Endodermal cell (in vitro differentiated cells): ENCODE measurements around the gene CDHR3. TPM values are rescaled to one million over a fixed set of nuclear protein-coding genes. Genes with fewer than 3 reads are reported as not detected.

ENCODE experiments used
- DNase-seq: peaks from one replicate; pipeline ENCODE4 v3.0.0-alpha.2; 2017
- H3K27ac ChIP-seq: 2 replicates; pipeline ENCODE4 v1.5.1; 2013; ENCODE audit warnings: mild to moderate bottlenecking, low read depth, low read length, moderate library complexity
- H3K27me3 ChIP-seq: 2 replicates; pipeline ENCODE4 v1.6.1; 2013; ENCODE audit warnings: mild to moderate bottlenecking, low read length, moderate library complexity; ENCODE audit not compliant: insufficient read depth, control insufficient read depth, poor library complexity, severe bottlenecking
- H3K36me3 ChIP-seq: 2 replicates; pipeline ENCODE4 v1.7.0; 2013; ENCODE audit warnings: mild to moderate bottlenecking, low read length, moderate library complexity; ENCODE audit not compliant: control insufficient read depth, insufficient read depth
- H3K4me1 ChIP-seq: one replicate; pipeline ENCODE4 v1.7.0; 2013; ENCODE audit warnings: low read length; ENCODE audit not compliant: control insufficient read depth, insufficient read depth
- H3K4me3 ChIP-seq: 2 replicates; pipeline ENCODE4 v1.5.1; 2013; ENCODE audit warnings: mild to moderate bottlenecking, low read length, moderate library complexity
- H3K9ac ChIP-seq: 2 replicates; pipeline ENCODE4 v1.6.1; 2013; ENCODE audit warnings: mild to moderate bottlenecking, low read length, moderate library complexity; ENCODE audit not compliant: poor library complexity, severe bottlenecking; ENCODE audit errors: extremely low read depth
- H3K9me3 ChIP-seq: 2 replicates; pipeline ENCODE4 v1.6.1; 2013; ENCODE audit warnings: mild to moderate bottlenecking, low read length, moderate library complexity; ENCODE audit not compliant: control insufficient read depth
- H3K27ac Mint-ChIP-seq: 2 replicates; pipeline ENCODE4 v1.8.0; 2020; ENCODE audit warnings: mixed read lengths
- H3K27me3 Mint-ChIP-seq: 2 replicates; pipeline ENCODE4 v1.8.0; 2021; ENCODE audit warnings: mild to moderate bottlenecking, mixed read lengths; ENCODE audit not compliant: insufficient read depth
- H3K36me3 Mint-ChIP-seq: 2 replicates; pipeline ENCODE4 v1.8.0; 2020; ENCODE audit warnings: low read depth, mixed read lengths
- H3K4me1 Mint-ChIP-seq: 2 replicates; pipeline ENCODE4 v1.8.0; 2020; ENCODE audit warnings: mixed read lengths
- H3K4me3 Mint-ChIP-seq: 2 replicates; pipeline ENCODE4 v1.8.0; 2020; ENCODE audit warnings: mild to moderate bottlenecking, moderate library complexity, mixed read lengths
- H3K9me3 Mint-ChIP-seq: 2 replicates; pipeline ENCODE4 v1.8.0; 2020; ENCODE audit warnings: mild to moderate bottlenecking, mixed read lengths
- CTCF ChIP-seq: fragments of 200-600 bp; sonication (generic); conservative IDR thresholded peaks from 2 replicates; pipeline ENCODE4 v1.5.0; 2021; ENCODE audit warnings: antibody characterized with exemption, mild to moderate bottlenecking
- WGBS, 2 experiments: methylation state at CpG; one replicate each; pipeline versions ENCODE4 v1.1.5 to v1.1.7; 2013; ENCODE audit warnings: missing lambda C conversion rate in 2 of 2, mixed read lengths in 1 of 2; ENCODE audit not compliant: insufficient coverage in 1 of 2, insufficient read length in 1 of 2; 5-methylcytosine and 5-hydroxymethylcytosine counted together
- total RNA-seq, 2 donors: library from RNA; stranded (reverse); fragmentation: NEBNext Ultra II Directional in 1 of 2; extraction: Animal tissue kit (Norgen Biotek cat#: 25700) in 1 of 2; gene quantifications; 2 replicates in 1 of 2; 3 replicates in 1 of 2; pipeline ENCODE4 v1.2.1, GENCODE V29; 2021

Gene CDHR3
- total RNA-seq, 2 donors from 2014 or later = 7.5 to 16.1 TPM

GRCh38 chr7:106047184-106047583, 84.1 kb downstream of the CDHR3 start:
- no peak overlapping the region for H3K27ac Mint-ChIP-seq
- Histone ChIP-seq H3K36me3 (no peaks in the 10 kb centered on the region), H3K9me3 (no peaks in the 10 kb centered on the region), H3K9ac (no peak overlapping the region), H3K27me3 (no peaks in the 10 kb centered on the region), H3K4me3 (no peak overlapping the region), H3K27ac (no peak overlapping the region), H3K4me1 (no peaks in the 10 kb centered on the region)
- H3K36me3 Mint-ChIP-seq = no peaks in the 10 kb centered on the region
- no peak overlapping the region for H3K4me3 Mint-ChIP-seq
- no peak for DNase-seq
- peaks cover 2% of the 10 kb centered on the region for H3K27me3 Mint-ChIP-seq
- H3K4me1 Mint-ChIP-seq = peaks cover 7% of the 10 kb centered on the region
- WGBS, 2 experiments = 96 to 100% methylated on average over 2 to 5 of the region's 5 CpGs
- no peaks in the 10 kb centered on the region for H3K9me3 Mint-ChIP-seq
- TF ChIP-seq CTCF = no peak

GRCh38 chr7:106047818-106048705, 85.0 kb downstream of the CDHR3 start:
- H3K9me3 ChIP-seq = no peaks in the 10 kb centered on the region
- H3K4me3 Mint-ChIP-seq = no peak overlapping the region
- no peak overlapping the region for H3K27ac ChIP-seq
- WGBS, 2 experiments = 91 to 100% methylated on average over 5 to 10 of the region's 10 CpGs
- TF ChIP-seq CTCF = no peak
- no peaks in the 10 kb centered on the region for H3K27me3 ChIP-seq
- no peak overlapping the region for H3K27ac Mint-ChIP-seq
- peaks cover 2% of the 10 kb centered on the region for H3K27me3 Mint-ChIP-seq
- H3K4me3 ChIP-seq = no peak overlapping the region
- H3K4me1 ChIP-seq = no peaks in the 10 kb centered on the region
- DNase-seq = no peak
- H3K4me1 Mint-ChIP-seq = no peaks in the 10 kb centered on the region
- H3K9me3 Mint-ChIP-seq = no peaks in the 10 kb centered on the region
- H3K36me3 Mint-ChIP-seq = no peaks in the 10 kb centered on the region
- H3K36me3 ChIP-seq = no peaks in the 10 kb centered on the region
- no peak overlapping the region for H3K9ac ChIP-seq

GRCh38 chr7:106048706-106049020, 85.6 kb downstream of the CDHR3 start:
- Mint-ChIP-seq H3K36me3 (no peaks in the 10 kb centered on the region), H3K4me3 (no peak overlapping the region), H3K27me3 (peaks cover 3% of the 10 kb centered on the region), H3K9me3 (no peaks in the 10 kb centered on the region), H3K4me1 (no peaks in the 10 kb centered on the region), H3K27ac (no peak overlapping the region)
- no peak overlapping the region for H3K9ac ChIP-seq
- H3K36me3 ChIP-seq = no peaks in the 10 kb centered on the region
- no peaks in the 10 kb centered on the region for H3K27me3 ChIP-seq
- no peaks in the 10 kb centered on the region for H3K9me3 ChIP-seq
- WGBS, 2 experiments = 86 to 100% methylated on average over 1 to 2 of the region's 2 CpGs
- H3K4me3 ChIP-seq = no peak overlapping the region
- H3K4me1 ChIP-seq = no peaks in the 10 kb centered on the region
- no peak overlapping the region for H3K27ac ChIP-seq
- TF ChIP-seq CTCF = no peak
- no peak for DNase-seq
